SU-DHL-6 (cell line): ENCODE results near the gene BATF2.

ENCODE experiments used
- H2AFZ ChIP-seq: fragments of 200-600 bp; sonication (generic); 2 replicates; pipeline ENCODE4 v1.6.1; 2014; ENCODE audit warnings: low read depth, mild to moderate bottlenecking, moderate library complexity, mixed read lengths, antibody characterized with exemption, low read length; ENCODE audit not compliant: severe bottlenecking
- H3F3A ChIP-seq: fragments of 200-600 bp; shearing (Covaris generic); 2 replicates; pipeline ENCODE4 v1.6.0; 2016; ENCODE audit warnings: antibody characterized with exemption, mild to moderate bottlenecking; ENCODE audit not compliant: insufficient read depth
- H3K27ac ChIP-seq: fragments of 200-600 bp; sonication (generic); 2 replicates; pipeline ENCODE4 v1.5.1; 2016; ENCODE audit warnings: low read depth, mild to moderate bottlenecking, low read length, moderate library complexity, mixed read lengths
- H3K27me3 ChIP-seq: fragments of 200-600 bp; sonication (generic), shearing (Covaris generic); 2 replicates; pipeline ENCODE4 v1.6.0; 2014; ENCODE audit warnings: mild to moderate bottlenecking, low read length
- H3K36me3 ChIP-seq: fragments of 200-600 bp; sonication (generic); 2 replicates; pipeline ENCODE4 v1.6.1; 2014; ENCODE audit warnings: mild to moderate bottlenecking, low read length, mixed read lengths
- H3K4me2 ChIP-seq: fragments of 300-600, 200-600 bp; shearing (Covaris generic), sonication (generic); 2 replicates; pipeline ENCODE4 v1.6.0; 2014; ENCODE audit warnings: low read length, low read depth, mild to moderate bottlenecking; ENCODE audit not compliant: poor library complexity, severe bottlenecking
- H3K4me3 ChIP-seq: fragments of 200-600 bp; sonication (generic); 2 replicates; pipeline ENCODE4 v1.5.1; 2014; ENCODE audit warnings: antibody characterized with exemption, low read length, mild to moderate bottlenecking, mixed read lengths; ENCODE audit not compliant: insufficient read depth, poor library complexity, severe bottlenecking
- H3K79me2 ChIP-seq: fragments of 200-600 bp; sonication (generic); 2 replicates; pipeline ENCODE4 v1.6.1; 2014; ENCODE audit warnings: mild to moderate bottlenecking, low read length, moderate library complexity; ENCODE audit not compliant: insufficient read depth
- H3K9ac ChIP-seq: fragments of 200-600 bp; sonication (generic); 2 replicates; pipeline ENCODE4 v1.7.0; 2014; ENCODE audit warnings: mild to moderate bottlenecking, low read length
- H3K9me2 ChIP-seq: fragments of 200-600 bp; sonication (generic); replicated peaks from 2 replicates; pipeline ENCODE4 v1.6.1; 2014; ENCODE audit warnings: low read length; ENCODE audit not compliant: insufficient read depth
- H3K9me3 ChIP-seq: fragments of 200-600 bp; sonication (generic); 2 replicates; pipeline ENCODE4 v1.6.1; 2014; ENCODE audit warnings: low read length, mixed read lengths; ENCODE audit not compliant: insufficient read depth
- H4K20me1 ChIP-seq: fragments of 200-600 bp; sonication (generic); 2 replicates; pipeline ENCODE4 v1.6.1; 2014; ENCODE audit warnings: low read depth, mild to moderate bottlenecking, antibody characterized with exemption, low read length, moderate library complexity, mixed read lengths
- EZH2phosphoT487 ChIP-seq: fragments of 200-600 bp; sonication (generic), shearing (Covaris generic); conservative IDR thresholded peaks from 2 replicates; pipeline ENCODE4 v1.6.1; 2018; ENCODE audit warnings: mild to moderate bottlenecking, antibody characterized with exemption, low read length, moderate library complexity, mixed read lengths
- TF ChIP-seq, protein P1 (sequence below): fragments of 200-600 bp; sonication (generic); IDR thresholded peaks from one replicate; pipeline ENCODE4 v1.5.1; 2017; ENCODE audit warnings: antibody characterized with exemption, mild to moderate bottlenecking, low read length, moderate library complexity; ENCODE audit not compliant: insufficient read depth, poor library complexity, severe bottlenecking

Gene BATF2

GRCh38 chr11:64996710-64997380 is at the start of gene BATF2:
BATF2 (minus strand) TSS chr11:64996971; CDS start chr11:64996914, 57 bp downstream.
- Histone ChIP-seq H3K27ac (no peak within 1 kb of the TSS), H3K9me2 (no peaks in the 10 kb centered on the region), H3K9ac (no peak within 1 kb of the TSS), H3K27me3 (no peaks in the 10 kb centered on the region), H2AFZ (no peak within 1 kb of the TSS), H3K4me3 (no peak within 1 kb of the TSS), H3K79me2 (no peaks in the 10 kb centered on the region), H3K36me3 (no peaks in the 10 kb centered on the region), H3K4me2 (no peak within 1 kb of the TSS), H4K20me1 (no peaks in the 10 kb centered on the region), H3F3A (no peaks in the 10 kb centered on the region), H3K9me3 (no peaks in the 10 kb centered on the region)
- no peak for TF ChIP-seq EZH2phosphoT487
- TF ChIP-seq, protein P1, sequence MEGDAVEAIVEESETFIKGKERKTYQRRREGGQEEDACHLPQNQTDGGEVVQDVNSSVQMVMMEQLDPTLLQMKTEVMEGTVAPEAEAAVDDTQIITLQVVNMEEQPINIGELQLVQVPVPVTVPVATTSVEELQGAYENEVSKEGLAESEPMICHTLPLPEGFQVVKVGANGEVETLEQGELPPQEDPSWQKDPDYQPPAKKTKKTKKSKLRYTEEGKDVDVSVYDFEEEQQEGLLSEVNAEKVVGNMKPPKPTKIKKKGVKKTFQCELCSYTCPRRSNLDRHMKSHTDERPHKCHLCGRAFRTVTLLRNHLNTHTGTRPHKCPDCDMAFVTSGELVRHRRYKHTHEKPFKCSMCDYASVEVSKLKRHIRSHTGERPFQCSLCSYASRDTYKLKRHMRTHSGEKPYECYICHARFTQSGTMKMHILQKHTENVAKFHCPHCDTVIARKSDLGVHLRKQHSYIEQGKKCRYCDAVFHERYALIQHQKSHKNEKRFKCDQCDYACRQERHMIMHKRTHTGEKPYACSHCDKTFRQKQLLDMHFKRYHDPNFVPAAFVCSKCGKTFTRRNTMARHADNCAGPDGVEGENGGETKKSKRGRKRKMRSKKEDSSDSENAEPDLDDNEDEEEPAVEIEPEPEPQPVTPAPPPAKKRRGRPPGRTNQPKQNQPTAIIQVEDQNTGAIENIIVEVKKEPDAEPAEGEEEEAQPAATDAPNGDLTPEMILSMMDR = no peak

GRCh38 chr11:65045728-65046127 is 49.0 kb upstream of the BATF2 start:
- no peak for TF ChIP-seq EZH2phosphoT487
- TF ChIP-seq, protein P1 = no peak
- H3K27me3 ChIP-seq = no peaks in the 10 kb centered on the region
- no peaks in the 10 kb centered on the region for H4K20me1 ChIP-seq
- H3K27ac ChIP-seq = no peak overlapping the region
- no peaks in the 10 kb centered on the region for H3K9me2 ChIP-seq
- peaks cover 14% of the 10 kb centered on the region; the same call in 1 of the 2 replicates for H3K79me2 ChIP-seq
- H2AFZ ChIP-seq = no peak overlapping the region
- no peak overlapping the region for H3K4me2 ChIP-seq
- no peaks in the 10 kb centered on the region for H3F3A ChIP-seq
- H3K9me3 ChIP-seq = no peaks in the 10 kb centered on the region
- no peak overlapping the region for H3K9ac ChIP-seq
- no peak overlapping the region for H3K4me3 ChIP-seq
- no peaks in the 10 kb centered on the region for H3K36me3 ChIP-seq

GRCh38 chr11:65045061-65045460 is 48.3 kb upstream of the BATF2 start:
- H3K27ac ChIP-seq = no peak overlapping the region
- H3K79me2 ChIP-seq = peaks cover 14% of the 10 kb centered on the region; the same call in 1 of the 2 replicates
- H3K4me2 ChIP-seq = no peak overlapping the region
- no peaks in the 10 kb centered on the region for H3K9me2 ChIP-seq
- no peak overlapping the region for H3K4me3 ChIP-seq
- H2AFZ ChIP-seq = no peak overlapping the region
- TF ChIP-seq, protein P1 = no peak
- TF ChIP-seq EZH2phosphoT487 = no peak
- no peaks in the 10 kb centered on the region; the same call in 1 of the 2 replicates for H3F3A ChIP-seq
- no peaks in the 10 kb centered on the region for H3K36me3 ChIP-seq
- no peak overlapping the region for H3K9ac ChIP-seq
- no peaks in the 10 kb centered on the region for H3K27me3 ChIP-seq
- no peaks in the 10 kb centered on the region for H4K20me1 ChIP-seq
- no peaks in the 10 kb centered on the region for H3K9me3 ChIP-seq
